Stimulated activated CD8-positive, alpha-beta memory T cell treated with anti-CD3 and anti-CD28 coated beads, Interleukin-7, amount 100 ng/mL, for 24 hours (primary cell): ENCODE data around the gene STON2.
"Not testable (repeated sequence)": the region's sequence is repeated elsewhere in the genome, so short reads cannot be mapped to it uniquely, and the experiment has no call there.

ENCODE experiments used
- DNase-seq: peaks from one replicate; pipeline ENCODE4 v3.0.0-alpha.2; 2020; ENCODE audit warnings: low read depth

Gene STON2

DNA sequence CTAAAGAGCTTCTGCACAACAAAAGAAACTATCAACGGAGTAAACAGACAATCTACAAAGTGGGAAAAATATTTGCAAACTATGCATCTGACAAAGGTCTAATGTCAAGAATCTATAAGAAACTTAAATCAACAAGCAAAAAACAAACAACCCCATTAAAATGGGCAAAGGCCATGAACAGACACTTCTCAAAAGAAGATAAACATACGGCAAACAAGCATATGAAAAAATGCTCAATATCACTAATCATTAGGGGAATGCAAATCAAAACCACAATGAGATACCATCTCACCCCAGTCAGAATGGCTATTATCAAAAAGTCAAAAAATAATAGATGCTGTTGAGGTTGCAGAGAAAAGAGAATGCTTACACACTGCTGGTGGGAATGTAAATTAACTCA is 20.1 kb downstream of the STON2 start:
- not testable (repeated sequence) for DNase-seq

DNA sequence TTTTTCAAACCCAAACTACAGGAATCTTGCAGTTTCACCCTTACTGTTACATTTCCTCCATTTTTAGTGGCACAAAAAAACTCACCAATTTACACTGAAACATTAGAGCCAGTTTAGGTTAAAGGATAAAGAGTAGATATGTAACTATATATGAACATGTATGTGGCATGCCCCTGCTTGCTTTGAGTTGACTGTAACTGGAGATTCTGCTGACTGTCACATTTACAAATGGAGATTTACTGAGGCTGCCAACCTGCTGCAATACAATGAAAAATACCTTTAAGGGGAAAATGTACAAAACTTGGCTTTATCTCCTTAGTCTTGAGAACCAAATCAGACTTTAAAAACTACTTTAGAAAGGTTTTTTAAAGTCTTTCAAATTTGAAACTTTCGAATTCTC is 28.3 kb downstream of the STON2 start:
- DNase-seq = no peak

DNA sequence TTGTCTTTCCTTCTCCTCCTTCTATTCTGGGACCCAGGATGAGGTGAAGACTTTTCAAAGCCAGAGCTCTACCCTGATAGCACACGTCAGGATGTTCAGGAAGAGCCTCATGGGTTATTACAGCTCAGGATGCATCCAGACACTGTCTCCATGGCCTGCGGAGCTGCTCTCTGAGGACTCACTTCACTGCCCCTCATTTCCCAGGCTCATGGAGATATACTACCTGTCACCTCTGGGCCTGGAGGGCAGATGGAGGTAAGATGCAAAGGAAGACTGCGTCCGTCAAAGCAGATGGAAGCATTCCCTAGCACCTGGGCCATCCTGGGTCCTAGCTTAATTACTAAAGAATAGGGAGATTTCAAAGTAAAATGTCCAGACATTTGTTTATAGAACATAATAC is 32.6 kb downstream of the STON2 start:
- no peak for DNase-seq

DNA sequence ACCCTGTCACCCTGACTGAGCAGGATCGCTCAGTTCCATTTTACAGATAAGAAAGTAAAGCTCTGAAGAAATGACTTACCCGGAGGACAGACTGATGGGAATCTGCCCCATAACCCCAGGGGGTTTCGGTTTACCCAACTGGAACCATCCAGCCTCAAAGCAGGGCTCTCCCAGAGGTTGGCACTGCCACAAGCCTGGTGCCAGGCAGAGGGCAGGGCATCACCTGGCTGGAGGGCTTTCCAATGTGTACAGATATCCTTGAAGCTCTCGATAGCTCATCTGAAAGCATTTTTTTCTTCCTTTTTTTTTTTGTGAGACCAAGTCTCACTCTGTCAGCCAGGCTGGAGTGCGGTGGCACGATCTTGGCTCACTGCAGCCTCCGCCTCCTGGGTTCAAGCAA is 33.2 kb downstream of the STON2 start:
- no peak for DNase-seq

DNA sequence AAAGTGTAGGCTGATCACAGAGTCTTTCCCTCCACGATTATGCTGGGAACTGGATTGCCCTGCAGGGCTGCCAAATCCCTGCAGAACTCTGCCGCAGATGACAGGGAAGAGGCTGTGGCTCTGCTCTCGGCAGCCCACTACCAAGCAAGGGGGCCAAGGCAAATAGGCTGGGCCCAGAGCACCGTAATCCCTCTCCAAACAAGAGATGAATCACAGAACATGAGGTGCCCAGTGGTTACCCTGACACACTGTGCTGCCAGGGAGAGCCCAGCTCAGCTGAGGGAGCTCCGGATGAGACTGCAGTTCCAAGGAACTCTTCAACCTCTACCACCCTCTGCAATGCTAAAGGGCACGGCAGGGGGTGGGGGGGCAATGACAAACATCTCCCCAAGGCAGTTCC is 33.9 kb downstream of the STON2 start:
- no peak for DNase-seq

DNA sequence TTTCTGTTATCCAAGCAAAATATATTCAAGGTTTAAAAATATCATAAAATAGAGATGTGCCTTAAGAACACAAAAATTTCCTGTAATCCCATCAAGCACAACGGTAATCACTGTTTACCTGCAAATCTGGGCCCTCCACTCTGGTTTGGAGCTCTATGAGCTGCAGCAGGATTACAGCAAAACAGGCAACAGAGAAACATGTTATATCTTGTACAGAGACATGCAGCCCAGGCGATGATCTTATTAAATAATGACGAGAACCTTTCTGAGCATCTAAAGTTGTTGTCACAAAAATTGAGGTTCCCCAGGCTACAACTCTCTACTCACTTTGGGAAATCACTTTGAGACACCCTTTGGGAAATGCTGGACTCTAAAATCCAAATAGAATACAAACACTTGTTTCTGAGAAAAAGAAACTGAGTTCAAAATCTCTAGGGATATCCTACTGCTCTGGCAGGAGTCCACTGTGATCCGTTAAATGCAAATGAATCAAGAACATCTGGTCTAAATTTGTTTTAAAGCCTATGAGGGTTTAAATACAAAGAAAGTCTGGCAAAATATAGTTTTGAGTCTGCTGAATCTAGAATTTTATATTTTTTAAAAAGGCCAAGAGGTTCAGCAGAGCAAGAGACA is 36.3 kb downstream of the STON2 start:
- DNase-seq = no peak

DNA sequence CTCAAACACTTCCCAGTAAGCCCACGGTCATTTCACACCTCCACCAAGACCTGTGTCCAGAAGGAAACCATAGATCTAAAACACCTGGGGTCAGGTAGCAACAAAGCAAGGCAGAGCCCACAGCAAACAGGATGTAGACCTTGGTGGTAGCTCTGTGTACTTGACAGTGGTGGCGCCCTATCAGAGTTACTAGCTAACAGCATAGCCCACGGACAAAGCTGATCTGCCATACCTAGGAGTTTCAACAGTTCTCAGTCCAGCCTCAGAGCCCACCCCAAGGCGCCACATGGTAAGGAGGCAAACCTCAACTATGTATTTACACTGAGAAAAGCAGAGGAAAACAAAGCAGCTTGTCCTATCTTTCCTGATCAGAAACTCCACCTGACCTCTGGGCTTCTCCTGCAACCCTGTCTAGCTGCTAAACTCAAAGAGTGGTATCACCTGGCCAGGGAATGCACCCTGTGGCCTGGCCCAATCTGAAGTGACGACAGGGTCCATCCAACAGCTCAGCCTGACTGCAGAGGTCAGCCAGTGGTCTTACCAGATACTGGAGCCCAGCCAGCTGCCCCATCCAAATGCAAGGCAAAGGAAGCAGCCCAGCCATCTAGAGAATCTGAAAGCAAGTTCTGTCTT is 46.3 kb downstream of the STON2 start:
- no peak for DNase-seq

DNA sequence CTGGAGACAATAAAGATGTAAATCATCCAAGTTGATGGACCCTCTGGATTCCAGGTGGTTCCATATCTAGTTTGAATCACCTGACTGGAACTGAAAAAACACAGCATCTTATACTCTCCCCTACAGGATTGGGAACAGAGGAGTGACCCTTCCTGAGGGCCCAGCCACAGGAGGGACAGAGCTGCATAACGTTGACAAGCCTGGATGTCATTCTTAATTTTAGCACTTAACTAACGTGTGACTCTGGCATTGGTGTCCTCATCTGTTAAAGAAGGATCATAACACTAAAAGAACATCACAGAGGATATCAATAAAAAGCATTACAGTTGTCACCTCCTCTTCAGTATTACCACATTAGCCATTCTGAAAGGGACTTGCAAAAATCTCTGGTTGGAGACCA is 47.7 kb downstream of the STON2 start:
- no peak for DNase-seq

DNA sequence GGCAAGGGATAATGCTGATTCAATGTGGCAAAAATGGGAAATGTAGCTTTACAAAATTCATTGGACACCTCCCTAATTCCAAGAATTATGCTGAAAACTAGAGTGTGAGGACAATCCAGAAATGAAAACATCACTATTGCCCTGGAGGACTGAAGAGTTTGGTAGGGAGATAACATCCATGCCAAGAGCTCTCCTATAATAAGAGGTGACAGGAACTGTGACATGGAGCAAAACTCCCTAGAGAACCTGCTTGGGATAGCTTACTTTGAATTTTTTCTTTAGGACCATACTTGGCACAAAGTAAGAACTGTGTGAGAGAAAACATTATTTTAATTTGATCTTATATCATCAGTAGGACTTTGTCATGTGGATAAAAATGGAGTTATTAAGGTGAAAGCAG is 48.9 kb downstream of the STON2 start:
- DNase-seq = no peak

DNA sequence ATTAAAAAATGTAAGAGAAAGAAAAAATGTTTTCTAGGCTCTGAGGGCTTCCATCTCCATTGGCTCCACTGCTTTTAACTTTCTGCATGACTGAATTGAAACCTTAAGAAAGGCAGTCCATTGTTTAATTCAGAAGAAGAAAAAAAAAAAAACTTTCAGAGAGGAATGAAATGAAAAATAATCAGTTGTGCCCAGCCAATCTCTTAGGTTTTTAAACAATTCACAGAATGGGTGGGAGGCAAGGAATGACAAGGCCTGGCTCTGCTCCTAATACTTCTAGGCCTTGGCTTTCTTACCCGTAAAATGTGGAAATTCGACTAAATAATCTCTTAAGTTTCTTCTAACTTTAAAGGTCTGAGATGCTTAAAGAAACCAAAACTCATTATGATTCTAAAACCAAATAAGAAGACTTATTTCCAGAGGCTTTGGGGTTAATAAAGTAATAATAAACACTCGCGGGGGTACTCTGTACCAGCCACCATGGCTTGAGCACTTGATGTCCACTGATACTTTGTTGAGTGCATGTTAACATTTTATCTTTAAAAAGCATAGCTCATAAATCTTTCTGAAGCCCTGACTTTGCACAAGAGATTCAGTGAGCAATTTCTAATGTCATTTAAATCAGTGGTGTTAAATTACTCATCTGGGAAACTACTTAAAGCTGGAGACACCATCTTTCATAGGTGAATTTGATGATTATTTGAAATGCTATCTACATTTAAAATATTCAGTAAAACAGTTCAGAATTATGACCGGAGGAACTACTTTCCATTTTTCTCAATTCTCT is 49.6 kb downstream of the STON2 start:
- no peak for DNase-seq

DNA sequence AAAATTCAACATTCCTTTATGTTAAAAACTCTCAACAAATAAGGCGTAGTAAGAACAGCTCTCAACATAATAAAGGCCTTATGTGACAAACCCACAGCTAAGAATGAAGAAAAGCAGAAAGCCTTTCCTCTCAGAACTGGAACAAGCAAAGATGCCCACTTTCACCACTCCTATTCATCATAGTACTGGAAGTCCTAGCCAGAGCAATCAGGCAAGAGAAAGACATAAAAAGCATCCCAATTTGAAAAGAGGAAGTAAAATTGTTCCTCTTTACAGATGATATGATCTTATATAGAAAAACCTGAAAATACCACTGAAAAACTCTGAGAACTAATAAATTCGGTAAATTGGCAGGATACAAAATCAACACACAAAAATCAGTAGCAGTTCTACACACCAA is 52.1 kb downstream of the STON2 start:
- no peak for DNase-seq

DNA sequence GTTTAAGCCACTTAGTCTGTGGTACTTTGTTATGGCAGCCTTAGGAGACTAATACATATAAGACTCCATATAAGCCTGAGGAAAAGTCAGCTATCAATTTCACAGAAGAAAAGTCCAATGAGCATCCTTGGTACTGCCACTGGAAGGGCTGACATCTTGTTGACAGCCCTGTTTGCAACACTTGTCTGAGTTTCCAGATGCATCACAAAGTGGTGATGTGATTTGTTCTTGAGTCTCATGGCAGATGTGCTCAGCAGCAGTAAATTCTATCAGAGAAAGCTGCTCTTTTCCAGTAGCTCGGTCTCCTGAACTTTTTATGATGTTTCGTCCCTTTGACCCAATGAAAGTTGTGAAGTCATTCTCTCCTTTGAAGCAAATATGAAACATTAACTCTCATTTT is 54.3 kb downstream of the STON2 start:
- no peak for DNase-seq

DNA sequence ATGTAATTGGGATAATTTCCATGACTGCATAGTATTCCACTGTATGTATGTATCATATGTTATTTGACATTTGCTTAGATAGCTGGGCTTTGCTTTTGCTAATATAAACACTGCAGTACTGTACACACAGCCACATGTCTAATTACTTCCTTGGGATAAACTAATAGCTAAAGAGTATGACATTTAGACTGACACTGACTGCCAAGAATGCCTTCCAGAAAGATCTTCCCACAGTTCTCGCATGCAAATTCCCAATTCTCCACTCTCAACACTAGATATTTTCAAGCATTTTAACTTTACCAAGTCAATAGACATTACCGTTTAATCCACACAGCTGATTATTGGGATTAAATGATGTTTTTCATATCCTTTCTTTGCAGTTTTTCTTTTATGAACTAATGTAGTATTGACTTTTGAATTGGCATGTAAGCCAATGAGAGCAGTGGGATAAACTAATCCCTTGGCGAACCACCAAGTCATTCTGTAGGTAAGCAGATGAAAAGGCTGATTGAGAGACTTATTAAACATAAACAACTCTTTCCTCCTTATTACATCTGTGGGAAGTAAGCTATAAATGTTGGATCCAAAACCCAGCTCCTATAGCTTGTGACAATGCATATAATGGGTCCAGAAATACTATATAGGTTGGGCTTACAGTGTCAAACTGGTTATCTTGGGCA is 55.5 kb downstream of the STON2 start:
- no peak for DNase-seq

DNA sequence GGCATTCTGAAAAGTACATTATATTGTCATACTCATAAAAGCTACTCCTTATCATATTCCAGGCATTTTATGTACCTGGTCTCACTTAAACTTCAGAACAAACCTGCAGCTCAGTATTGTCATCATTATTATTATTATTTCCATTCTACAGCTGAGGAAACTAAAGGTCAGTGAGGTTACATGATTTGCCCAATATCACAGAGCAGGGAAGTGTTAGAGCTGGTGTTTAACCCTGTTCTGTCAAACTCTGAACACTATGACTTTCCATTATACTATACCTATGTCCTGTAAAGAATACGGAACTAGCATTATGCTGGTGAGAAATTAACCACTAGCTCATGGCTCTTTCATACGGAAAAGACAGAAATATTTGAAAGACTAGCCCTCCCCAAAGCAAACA is 56.4 kb downstream of the STON2 start:
- DNase-seq = no peak

DNA sequence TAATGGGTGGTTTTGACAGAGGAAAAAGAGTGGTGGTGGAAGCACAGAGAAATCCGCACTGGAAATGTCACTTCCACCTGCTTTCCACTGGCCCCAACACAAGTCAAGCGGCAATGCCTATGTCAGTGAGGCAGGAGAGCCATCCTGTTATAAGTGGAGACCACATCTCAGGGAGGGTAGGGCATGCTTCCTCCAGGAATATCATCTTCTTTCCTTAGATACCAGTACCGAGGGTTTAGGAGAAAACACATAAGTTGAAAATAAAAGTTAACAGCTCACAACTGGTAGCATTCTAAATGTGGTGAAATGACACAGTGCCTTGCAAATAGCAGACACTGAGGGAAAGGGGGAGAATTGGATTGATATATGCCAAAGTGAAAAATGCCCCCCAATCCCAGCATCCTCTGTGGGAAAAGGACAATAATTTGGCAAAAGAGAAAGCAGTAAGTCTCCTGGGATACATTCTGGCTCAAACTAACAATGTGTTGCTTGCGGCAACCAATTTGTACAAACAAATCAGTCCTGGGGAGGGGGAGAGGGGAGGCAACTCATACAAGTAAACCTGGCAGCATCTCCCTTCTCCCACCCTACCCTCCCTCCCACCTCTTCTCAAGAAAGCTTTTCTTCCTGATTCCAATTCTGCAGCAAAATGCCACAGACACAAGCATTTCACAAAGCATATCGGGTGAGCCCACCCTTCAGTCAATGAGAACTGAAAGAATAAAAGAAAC is 57.1 kb downstream of the STON2 start:
- no peak for DNase-seq

DNA sequence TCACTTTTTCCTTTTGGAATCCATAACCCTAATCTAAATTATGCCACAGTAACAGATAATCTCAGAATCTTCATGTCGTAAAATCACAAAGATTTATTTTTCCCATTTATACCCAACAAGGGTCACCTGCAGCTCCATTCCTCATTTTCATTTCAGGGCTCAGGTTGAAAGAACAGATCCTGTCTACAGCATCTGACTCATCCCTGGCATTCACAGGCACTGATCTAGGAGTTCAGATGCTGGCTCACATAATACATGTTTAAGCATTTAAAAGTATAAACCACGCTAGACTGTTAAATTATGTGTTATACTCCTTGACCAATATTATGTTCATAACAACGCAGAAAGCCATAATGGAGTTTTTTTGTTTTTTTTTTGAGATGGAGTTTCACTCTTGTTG is 58.3 kb downstream of the STON2 start:
- no peak for DNase-seq

DNA sequence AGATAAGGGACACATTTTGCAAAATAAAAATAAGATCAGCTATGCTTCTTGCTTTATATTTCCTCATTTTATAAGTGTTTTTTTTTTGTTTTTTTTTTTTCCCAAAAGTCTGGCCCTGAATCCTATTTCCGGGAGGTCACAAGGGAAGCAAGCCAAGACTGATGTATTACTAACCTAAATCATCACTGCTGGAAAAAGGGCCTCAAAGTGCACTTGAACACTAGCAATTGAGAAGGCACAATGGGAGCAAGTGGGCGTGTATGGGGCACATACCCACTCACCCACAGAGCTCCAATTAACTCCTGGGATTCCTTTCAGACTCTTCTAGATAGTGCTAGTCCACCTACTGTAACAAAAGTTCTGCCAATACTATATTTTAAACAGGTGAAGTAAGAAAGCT is 58.8 kb downstream of the STON2 start:
- DNase-seq = no peak

DNA sequence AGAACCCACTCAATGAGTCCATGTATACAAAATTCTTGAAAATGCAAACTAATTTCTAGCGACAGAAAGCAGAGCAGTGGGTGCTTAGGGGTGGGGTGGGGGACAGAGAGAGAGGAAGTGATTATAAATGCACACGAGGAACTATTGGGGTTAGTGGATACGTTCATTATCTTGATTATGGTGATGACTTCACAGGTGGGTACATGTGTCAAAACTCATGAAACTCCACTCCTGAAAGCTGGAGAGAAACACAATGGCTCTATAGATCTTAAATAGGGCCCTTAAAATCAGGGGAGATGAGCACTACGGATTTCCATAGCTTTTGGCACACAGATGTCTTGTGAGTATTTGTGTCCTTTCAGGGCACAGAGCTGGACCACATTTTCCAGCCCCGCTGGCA is 59.9 kb downstream of the STON2 start:
- no peak for DNase-seq

DNA sequence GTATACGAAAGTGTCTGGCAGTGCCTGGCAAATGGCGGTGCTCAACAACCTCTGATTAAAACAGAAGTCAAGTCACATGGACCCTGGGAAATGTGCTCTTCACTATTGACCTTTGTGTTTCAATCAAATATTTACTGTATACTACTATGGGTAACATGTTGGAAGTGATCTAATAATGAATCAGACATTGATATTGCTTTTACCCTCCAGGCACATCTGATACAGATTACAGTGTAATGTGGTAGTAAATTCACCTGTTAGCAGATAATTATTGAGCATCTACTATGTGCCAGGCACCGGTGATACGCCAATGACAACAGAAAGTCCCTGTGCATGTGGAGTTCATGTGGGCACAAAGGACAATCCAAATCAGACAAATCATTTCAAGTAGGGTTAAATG is 63.1 kb downstream of the STON2 start:
- no peak for DNase-seq

DNA sequence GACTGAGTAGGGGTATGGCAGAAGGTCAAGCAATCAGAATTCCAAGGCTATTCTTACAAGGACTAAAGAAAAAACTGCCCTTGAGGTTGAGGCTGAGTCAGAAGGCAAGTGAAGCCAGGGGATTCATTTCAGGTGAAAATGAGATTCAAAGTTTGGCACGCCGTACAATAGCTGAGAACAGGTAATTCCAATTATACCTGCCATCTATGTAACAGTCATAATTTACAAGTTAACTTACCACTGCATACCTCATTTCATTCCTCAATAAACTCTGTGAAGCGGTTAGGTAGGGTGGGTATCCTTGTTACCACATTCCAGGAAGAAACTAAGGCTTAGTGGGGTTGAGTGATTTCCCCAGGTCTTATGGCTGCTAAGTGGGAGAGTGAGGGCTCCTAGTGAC is 64.1 kb downstream of the STON2 start:
- no peak for DNase-seq

DNA sequence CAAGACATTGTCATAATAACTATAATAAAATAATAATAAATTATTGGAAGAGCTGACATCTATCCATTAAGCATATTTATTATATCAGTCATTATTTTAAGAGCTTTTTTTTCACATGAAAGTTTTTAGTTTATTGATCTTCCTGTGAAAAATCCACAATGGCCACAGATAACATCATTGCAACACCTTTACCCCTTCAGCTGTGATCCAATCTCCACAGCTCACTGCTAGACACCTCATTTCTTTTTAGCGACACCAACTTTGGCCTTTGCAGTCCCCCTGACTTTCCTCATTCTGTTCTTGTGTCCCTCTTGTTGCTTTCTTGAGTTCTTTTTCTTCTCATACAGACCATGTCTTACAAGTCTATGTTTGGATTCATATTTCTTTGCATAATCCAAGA is 67.4 kb downstream of the STON2 start:
- no peak for DNase-seq
